Stimulated activated CD8-positive, alpha-beta memory T cell treated with anti-CD3 and anti-CD28 coated beads, Interleukin-4, amount 100 ng/mL, for 24 hours (primary cell): ENCODE measurements around the gene NUP205.

ENCODE experiments used
- DNase-seq: peaks from one replicate; pipeline ENCODE4 v3.0.0-alpha.2; 2020; ENCODE audit warnings: low read depth

The NUP205 gene

GRCh38 chr7:135557455-135558336 is at the start of gene NUP205:
Gene NUP205 (plus strand): TSS chr7:135557917. CDS start chr7:135557945, 28 bp downstream.
- DNase-seq, result peak; percentile 49

GRCh38 chr7:135508883-135509588 is 48.7 kb upstream of the NUP205 start:
- DNase-seq, result peak; percentile 4

- no peak for DNase-seq
These were observed 48.2 kb upstream of the NUP205 start for GRCh38 chr7:135509589-135509838.

GRCh38 chr7:135509839-135510591 is 47.7 kb upstream of the NUP205 start, which contains the start of gene CNOT4:
Gene CNOT4 (minus strand): TSS chr7:135510102. CDS start chr7:135438331, 71,771 bp downstream.
- peak; percentile 95 for DNase-seq

GRCh38 chr7:135510592-135511183 is 47.0 kb upstream of the NUP205 start:
- DNase-seq, result no peak

GRCh38 chr7:135512135-135512887 is 45.4 kb upstream of the NUP205 start:
- DNase-seq, result no peak

GRCh38 chr7:135514856-135515255 is 42.9 kb upstream of the NUP205 start:
- DNase-seq, result no peak

- DNase-seq, result no peak
These were observed 40.7 kb upstream of the NUP205 start for GRCh38 chr7:135517060-135517459.

- DNase-seq, result no peak
These were observed 39.0 kb upstream of the NUP205 start for GRCh38 chr7:135518748-135519147.

- DNase-seq, result no peak
These were observed 38.5 kb upstream of the NUP205 start for GRCh38 chr7:135519233-135519688.

- no peak for DNase-seq
These were observed 37.8 kb upstream of the NUP205 start for GRCh38 chr7:135519871-135520270.

- DNase-seq, result no peak
These were observed 35.2 kb upstream of the NUP205 start for GRCh38 chr7:135522509-135522908.

- DNase-seq, result no peak
These were observed 34.6 kb upstream of the NUP205 start for GRCh38 chr7:135523146-135523545.

GRCh38 chr7:135525426-135525825 is 32.3 kb upstream of the NUP205 start:
- DNase-seq, result no peak

GRCh38 chr7:135527025-135527424 is 30.7 kb upstream of the NUP205 start:
- DNase-seq, result no peak

GRCh38 chr7:135536150-135536549 is 21.6 kb upstream of the NUP205 start:
- DNase-seq, result no peak

- DNase-seq, result no peak
These were observed 20.3 kb upstream of the NUP205 start for GRCh38 chr7:135537453-135537852.

- no peak for DNase-seq
These were observed 19.8 kb upstream of the NUP205 start for GRCh38 chr7:135537905-135538304.

- DNase-seq, result no peak
These were observed 19.3 kb upstream of the NUP205 start for GRCh38 chr7:135538376-135538775.

- DNase-seq, result no peak
These were observed 18.1 kb upstream of the NUP205 start for GRCh38 chr7:135539629-135540028.

GRCh38 chr7:135541029-135541428 is 16.7 kb upstream of the NUP205 start:
- DNase-seq, result no peak
